ENCODE results near the gene CHST2. TPM values are rescaled to one million over a fixed set of nuclear protein-coding genes. Genes with fewer than 3 reads are reported as not detected.

Gene CHST2
- total and polyA plus RNA-seq, 8 donors, result 0.39 to 2.2 (median 0.74) TPM

DNA sequence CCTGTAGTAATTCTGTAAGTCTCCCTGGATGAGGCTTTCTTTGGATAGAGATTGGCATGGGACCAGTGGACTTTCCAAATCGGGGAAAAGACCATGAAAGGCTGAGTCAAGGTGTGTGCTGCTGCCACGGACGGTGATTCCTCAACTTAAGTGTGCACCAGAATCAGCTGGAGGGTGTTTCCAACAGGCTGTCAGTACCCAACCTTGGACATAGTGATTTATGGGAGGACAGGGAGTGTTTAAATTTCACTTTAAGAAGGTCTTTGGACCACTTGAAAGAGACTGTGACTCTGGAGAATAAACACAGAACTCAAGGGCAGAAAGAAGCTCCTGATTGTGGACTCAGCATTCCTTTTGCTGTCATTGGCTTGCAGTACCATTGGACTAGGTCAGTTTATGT lies 20.4 kb upstream of the CHST2 start:
- H3K27me3 ChIP-seq, result no peaks in the 10 kb centered on the region
- H3K36me3 ChIP-seq, result no peaks in the 10 kb centered on the region
- ATAC-seq (no peak), DNase-seq (no peak), FAIRE-seq (no peak)
- TF ChIP-seq, protein P1, sequence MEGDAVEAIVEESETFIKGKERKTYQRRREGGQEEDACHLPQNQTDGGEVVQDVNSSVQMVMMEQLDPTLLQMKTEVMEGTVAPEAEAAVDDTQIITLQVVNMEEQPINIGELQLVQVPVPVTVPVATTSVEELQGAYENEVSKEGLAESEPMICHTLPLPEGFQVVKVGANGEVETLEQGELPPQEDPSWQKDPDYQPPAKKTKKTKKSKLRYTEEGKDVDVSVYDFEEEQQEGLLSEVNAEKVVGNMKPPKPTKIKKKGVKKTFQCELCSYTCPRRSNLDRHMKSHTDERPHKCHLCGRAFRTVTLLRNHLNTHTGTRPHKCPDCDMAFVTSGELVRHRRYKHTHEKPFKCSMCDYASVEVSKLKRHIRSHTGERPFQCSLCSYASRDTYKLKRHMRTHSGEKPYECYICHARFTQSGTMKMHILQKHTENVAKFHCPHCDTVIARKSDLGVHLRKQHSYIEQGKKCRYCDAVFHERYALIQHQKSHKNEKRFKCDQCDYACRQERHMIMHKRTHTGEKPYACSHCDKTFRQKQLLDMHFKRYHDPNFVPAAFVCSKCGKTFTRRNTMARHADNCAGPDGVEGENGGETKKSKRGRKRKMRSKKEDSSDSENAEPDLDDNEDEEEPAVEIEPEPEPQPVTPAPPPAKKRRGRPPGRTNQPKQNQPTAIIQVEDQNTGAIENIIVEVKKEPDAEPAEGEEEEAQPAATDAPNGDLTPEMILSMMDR (IDR thresholded peaks at IDR 0.05), result no peak
- H3K27ac ChIP-seq, result no peak overlapping the region
- intact Hi-C loops (cut with DNase I), result no loop called here
- no peaks in the 10 kb centered on the region for H3K4me1 ChIP-seq
- H3K4me3 ChIP-seq, result no peak overlapping the region
- H3K9me3 ChIP-seq, result no peaks in the 10 kb centered on the region
- 62 to 63% methylated on average over 3 of the region's 3 CpGs for WGBS, 2 donors

DNA sequence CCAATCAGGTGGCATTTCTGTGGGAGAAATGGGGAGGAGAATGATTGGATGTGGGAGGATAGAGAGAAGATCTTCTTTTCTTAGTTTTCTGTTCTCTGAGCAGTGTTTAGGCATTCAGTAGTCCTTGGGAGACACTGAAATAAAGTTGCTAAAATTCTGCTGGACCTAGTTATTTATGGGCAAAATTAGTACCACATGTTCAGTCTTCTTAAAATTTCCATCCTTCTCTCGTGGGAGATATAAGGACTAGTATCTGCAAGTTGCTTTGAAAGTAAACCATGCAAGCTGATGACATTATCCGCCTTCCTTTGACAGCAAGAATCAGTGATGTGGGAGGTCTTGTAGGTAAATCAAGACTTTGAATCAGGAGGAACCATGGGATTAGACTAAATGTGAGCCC lies 19.9 kb upstream of the CHST2 start:
- Histone ChIP-seq H3K27ac (no peak overlapping the region), H3K9me3 (no peaks in the 10 kb centered on the region), H3K36me3 (no peaks in the 10 kb centered on the region), H3K27me3 (no peaks in the 10 kb centered on the region), H3K4me1 (no peaks in the 10 kb centered on the region), H3K4me3 (no peak overlapping the region)
- TF ChIP-seq, protein P1 (IDR thresholded peaks at IDR 0.05), result no peak
- no peak for FAIRE-seq
- DNase-seq, result no peak
- 50 to 79% methylated on average over 2 of the region's 2 CpGs for WGBS, 2 donors
- no peak for ATAC-seq
- intact Hi-C loops (cut with DNase I), result no loop called here

DNA sequence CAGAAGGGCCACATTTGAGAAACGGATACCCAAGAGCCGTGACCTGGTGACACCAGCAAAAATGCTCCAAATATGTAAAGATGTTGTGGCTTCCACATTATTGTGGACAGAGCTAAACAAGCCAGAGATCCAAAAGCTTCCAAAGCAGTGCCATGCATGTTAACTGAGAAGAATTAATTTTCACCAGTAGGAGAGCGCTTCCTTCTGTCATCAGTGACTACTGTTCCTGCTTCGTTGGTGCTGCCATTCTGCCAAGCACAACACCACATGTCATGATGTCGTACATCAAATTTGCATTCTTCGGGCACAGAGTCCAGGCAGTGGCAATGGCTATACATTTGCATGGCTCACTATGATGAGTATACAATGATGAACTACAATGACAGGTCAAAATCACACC lies 19.1 kb upstream of the CHST2 start:
- TF ChIP-seq, protein P1 (IDR thresholded peaks at IDR 0.05), result no peak
- H3K27me3 ChIP-seq, result no peaks in the 10 kb centered on the region
- no peaks in the 10 kb centered on the region for H3K9me3 ChIP-seq
- ATAC-seq, result no peak
- H3K36me3 ChIP-seq, result no peaks in the 10 kb centered on the region
- no peaks in the 10 kb centered on the region for H3K4me1 ChIP-seq
- no peak for FAIRE-seq
- H3K4me3 ChIP-seq, result no peak overlapping the region
- WGBS, 2 donors, result 72 to 85% methylated on average over 6 of the region's 6 CpGs
- intact Hi-C loops (cut with DNase I), result no loop called here
- H3K27ac ChIP-seq, result no peak overlapping the region
- no peak for DNase-seq

DNA sequence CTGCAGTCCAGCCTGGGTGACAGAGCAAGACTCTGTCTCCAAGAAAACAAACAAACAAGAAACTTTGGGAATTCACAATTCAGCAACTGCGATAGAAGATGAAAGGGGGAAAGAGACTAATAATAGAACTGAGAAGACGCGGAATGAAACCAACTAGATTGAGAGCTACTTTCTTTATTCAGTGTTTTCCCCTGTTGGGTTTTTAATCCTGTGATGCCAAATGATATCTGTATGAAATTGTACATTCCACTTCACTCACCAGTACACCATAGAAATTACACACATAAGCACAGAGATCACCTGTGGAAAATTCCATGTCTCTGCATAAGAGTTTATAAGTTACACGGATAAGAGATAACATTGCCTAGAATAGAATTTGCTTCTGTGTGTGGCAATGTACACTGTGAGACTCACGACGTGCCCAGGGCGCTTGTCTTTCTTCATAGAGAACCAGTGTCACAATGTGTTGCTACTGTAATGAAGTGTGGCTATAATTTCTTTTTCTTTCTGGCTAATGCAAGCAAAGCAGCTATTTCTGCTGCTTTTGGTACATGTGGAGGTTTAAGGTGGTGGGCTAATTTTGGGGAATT lies 17.7 kb upstream of the CHST2 start:
- H3K4me3 ChIP-seq, result no peak overlapping the region
- ATAC-seq, result no peak
- no peak overlapping the region for H3K27ac ChIP-seq
- TF ChIP-seq, protein P1 (IDR thresholded peaks at IDR 0.05), result no peak
- H3K4me1 ChIP-seq, result no peaks in the 10 kb centered on the region
- no peak for DNase-seq
- WGBS, 2 donors, result 63 to 71% methylated on average over 7 of the region's 7 CpGs
- no peaks in the 10 kb centered on the region for H3K27me3 ChIP-seq
- H3K36me3 ChIP-seq, result no peaks in the 10 kb centered on the region
- no peak for FAIRE-seq
- intact Hi-C loops (cut with DNase I), result no loop called here
- no peaks in the 10 kb centered on the region for H3K9me3 ChIP-seq

DNA sequence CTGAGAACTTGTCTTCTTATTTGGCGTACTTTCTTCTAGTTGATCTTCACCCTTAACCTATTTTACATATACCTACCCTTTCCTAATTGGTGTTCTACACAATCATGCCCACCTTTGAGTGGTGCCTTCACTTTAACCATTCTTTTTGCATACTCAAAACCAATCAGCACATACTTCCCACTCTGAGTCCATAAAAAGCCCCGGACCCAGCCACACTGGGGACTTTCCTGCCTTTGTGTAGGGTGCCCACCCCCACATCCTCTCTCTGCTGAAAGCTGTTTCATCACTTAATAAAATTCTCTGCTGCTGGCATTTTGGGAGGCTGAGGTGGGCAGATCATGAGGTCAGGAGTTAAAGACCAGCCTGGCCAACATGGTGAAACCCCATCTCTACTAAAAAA lies 15.9 kb upstream of the CHST2 start:
- H3K27ac ChIP-seq, result no peak overlapping the region
- no peaks in the 10 kb centered on the region for H3K4me1 ChIP-seq
- ATAC-seq, result no peak
- no peak overlapping the region for H3K4me3 ChIP-seq
- FAIRE-seq, result no peak
- TF ChIP-seq, protein P1 (IDR thresholded peaks at IDR 0.05), result no peak
- no peaks in the 10 kb centered on the region for H3K36me3 ChIP-seq
- DNase-seq, result no peak
- H3K27me3 ChIP-seq, result no peaks in the 10 kb centered on the region
- 69 to 76% methylated on average over 2 of the region's 2 CpGs for WGBS, 2 donors
- intact Hi-C loops (cut with DNase I), result no loop called here
- H3K9me3 ChIP-seq, result no peaks in the 10 kb centered on the region
